COR-L47 (cell line): ENCODE data around the gene ZNF205.
"Not testable (repeated sequence)": the region's sequence is repeated elsewhere in the genome, so short reads cannot be mapped to it uniquely, and the experiment has no call there.

Source experiments
- DNase-seq: peaks from one replicate; lab custom pipeline; 2025; lab: John Stamatoyannopoulos, UW

Gene ZNF205

GRCh38 chr16:3148256-3149192 lies 36.1 kb downstream of the ZNF205 start:
- no peak for DNase-seq

- DNase-seq = no peak
Observed at GRCh38 chr16:3149193-3149530, 36.8 kb downstream of the ZNF205 start.

- peak; percentile 36 for DNase-seq
Observed at GRCh38 chr16:3149630-3150345, 37.4 kb downstream of the ZNF205 start.

GRCh38 chr16:3150346-3151218 lies 38.2 kb downstream of the ZNF205 start:
- DNase-seq = peak; percentile 95

GRCh38 chr16:3152027-3152276 lies 39.6 kb downstream of the ZNF205 start:
- no peak for DNase-seq

GRCh38 chr16:3152277-3152990 lies 40.0 kb downstream of the ZNF205 start:
- peak; percentile 86 for DNase-seq

- no peak for DNase-seq
Observed at GRCh38 chr16:3152991-3153368, 40.6 kb downstream of the ZNF205 start.

GRCh38 chr16:3155181-3155580 lies 42.8 kb downstream of the ZNF205 start:
- DNase-seq = no peak

GRCh38 chr16:3155972-3156371 lies 43.6 kb downstream of the ZNF205 start:
- DNase-seq = no peak

- DNase-seq = peak; percentile 76
Observed at GRCh38 chr16:3157229-3158025, 45.0 kb downstream of the ZNF205 start.

- no peak for DNase-seq
Observed at GRCh38 chr16:3158026-3158509, 45.7 kb downstream of the ZNF205 start.

GRCh38 chr16:3158510-3159314 lies 46.3 kb downstream of the ZNF205 start:
- DNase-seq = peak; percentile 76

GRCh38 chr16:3161235-3162018 lies 49.0 kb downstream of the ZNF205 start:
- DNase-seq = no peak

GRCh38 chr16:3164121-3164991 lies 52.0 kb downstream of the ZNF205 start:
- DNase-seq = no peak

- no peak for DNase-seq
Observed at GRCh38 chr16:3165111-3165822, 52.9 kb downstream of the ZNF205 start.

- no peak for DNase-seq
Observed at GRCh38 chr16:3166505-3166886, 54.1 kb downstream of the ZNF205 start.

GRCh38 chr16:3168729-3169128 lies 56.3 kb downstream of the ZNF205 start:
- not testable (repeated sequence) for DNase-seq
